HT1080 (cell line): ENCODE results near the gene CD22. TPM values are rescaled to one million over a fixed set of nuclear protein-coding genes. Genes with fewer than 3 reads are reported as not detected.

Experiments
- DNase-seq: peaks from one replicate; pipeline ENCODE4 v3.0.0-alpha.2; 2015; ENCODE audit warnings: low read depth
- total RNA-seq: library from RNA; depleted of rRNA; stranded (reverse); fragments of >200 nt; shearing (Covaris generic); gene quantifications from 2 replicates; pipeline ENCODE4 v1.2.3, GENCODE V29; 2014

CD22 gene
- total RNA-seq, 1 experiment from 2014 or later: 23.2 TPM

DNA sequence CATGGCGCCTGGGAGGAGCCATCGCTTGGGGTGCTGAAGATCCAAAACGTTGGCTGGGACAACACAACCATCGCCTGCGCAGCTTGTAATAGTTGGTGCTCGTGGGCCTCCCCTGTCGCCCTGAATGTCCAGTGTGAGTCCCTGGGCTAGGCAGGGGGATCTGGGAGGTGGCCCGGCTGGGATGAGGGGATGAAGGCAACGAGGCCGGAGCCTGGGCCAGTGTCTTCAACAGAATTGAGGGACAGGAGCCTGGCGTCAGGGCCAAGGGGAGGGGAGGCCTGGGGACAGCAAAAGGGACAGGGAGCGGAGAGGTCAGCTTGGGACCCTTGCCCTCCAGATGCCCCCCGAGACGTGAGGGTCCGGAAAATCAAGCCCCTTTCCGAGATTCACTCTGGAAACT, 12.0 kb downstream of the CD22 start:
- no peak for DNase-seq

DNA sequence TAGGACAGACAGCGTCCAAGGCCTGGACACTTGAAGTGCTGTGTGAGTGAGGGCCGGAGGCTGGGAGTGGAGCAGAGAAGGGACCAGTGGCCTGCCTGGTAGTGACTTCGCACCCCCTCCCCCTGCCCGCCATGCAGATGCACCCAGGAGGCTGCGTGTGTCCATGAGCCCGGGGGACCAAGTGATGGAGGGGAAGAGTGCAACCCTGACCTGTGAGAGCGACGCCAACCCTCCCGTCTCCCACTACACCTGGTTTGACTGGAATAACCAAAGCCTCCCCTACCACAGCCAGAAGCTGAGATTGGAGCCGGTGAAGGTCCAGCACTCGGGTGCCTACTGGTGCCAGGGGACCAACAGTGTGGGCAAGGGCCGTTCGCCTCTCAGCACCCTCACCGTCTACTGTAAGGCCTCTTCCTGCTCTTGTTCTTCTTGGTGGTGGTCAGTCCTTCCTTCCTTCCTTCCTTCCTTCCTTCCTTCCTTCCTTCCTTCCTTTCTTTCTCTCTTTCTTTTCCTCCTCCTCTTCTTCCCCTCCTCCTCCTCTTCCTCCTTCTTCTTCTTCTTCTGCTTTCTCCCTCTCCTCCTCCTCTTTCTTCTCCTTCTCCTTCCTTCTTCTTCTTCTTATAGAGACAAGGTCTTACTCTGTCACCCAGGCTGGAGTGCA, 12.7 kb downstream of the CD22 start:
- no peak for DNase-seq

DNA sequence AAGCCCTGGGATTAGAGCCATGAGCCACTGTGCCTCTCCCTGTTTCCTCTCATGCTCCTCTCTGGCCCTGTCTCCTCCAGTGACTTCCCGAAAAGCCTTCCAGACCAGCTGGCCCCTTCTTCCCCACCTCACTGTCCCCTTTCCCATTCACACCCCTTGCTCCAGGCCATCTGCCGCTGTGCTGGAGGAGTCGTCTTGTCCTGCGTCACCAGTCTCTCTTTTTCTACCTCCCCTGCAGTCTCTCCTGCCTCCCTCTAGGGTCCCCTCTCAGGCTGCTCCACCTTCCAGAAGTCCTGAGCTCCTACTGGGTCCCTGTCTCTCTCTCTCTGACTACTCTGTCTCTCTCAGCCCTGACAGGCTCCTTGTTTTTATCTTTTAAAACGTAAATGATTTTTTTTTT, 13.4 kb downstream of the CD22 start:
- DNase-seq: no peak

DNA sequence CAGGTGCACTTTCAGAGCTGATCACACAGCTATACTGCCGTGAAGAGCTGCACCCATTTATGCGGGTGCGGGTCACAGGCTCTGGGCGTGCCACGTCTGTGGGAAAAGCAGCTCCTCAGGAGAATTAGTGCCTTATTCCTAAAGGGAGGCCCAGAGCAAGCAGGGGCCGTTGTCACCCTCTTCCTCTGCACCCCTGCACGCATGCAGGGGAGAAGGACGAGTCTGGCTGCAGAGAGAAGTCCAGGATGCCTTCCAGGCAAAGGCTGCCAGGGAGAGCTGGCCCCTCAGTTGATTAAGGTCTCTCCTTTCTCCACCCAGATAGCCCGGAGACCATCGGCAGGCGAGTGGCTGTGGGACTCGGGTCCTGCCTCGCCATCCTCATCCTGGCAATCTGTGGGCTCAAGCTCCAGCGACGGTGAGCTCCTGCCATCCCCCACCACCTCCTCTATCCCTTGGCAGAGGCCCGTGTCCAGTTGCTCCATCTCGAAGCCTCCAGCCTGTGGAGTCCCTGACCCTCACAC, 15.6 kb downstream of the CD22 start:
- DNase-seq: no peak

DNA sequence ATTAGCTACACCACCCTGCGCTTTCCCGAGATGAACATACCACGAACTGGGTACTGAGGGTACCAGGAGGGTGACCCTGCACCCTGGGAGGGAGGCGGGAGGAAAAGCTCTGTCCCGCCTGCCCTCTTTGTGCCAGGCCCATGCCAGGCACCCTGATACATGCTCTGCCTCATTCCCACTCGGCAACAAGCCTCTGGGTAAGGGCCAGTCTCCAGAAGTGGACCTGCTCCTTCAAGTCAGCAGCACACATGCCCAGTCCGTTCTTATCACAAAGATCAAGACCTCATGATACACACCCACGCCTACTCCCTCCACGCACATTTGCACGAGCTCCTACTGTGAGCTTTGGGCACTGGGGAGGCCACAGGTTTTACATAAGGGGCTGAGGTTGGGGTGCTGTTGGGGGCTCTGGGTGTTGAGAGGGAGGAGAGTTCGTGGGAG, 16.7 kb downstream of the CD22 start:
- DNase-seq: no peak

DNA sequence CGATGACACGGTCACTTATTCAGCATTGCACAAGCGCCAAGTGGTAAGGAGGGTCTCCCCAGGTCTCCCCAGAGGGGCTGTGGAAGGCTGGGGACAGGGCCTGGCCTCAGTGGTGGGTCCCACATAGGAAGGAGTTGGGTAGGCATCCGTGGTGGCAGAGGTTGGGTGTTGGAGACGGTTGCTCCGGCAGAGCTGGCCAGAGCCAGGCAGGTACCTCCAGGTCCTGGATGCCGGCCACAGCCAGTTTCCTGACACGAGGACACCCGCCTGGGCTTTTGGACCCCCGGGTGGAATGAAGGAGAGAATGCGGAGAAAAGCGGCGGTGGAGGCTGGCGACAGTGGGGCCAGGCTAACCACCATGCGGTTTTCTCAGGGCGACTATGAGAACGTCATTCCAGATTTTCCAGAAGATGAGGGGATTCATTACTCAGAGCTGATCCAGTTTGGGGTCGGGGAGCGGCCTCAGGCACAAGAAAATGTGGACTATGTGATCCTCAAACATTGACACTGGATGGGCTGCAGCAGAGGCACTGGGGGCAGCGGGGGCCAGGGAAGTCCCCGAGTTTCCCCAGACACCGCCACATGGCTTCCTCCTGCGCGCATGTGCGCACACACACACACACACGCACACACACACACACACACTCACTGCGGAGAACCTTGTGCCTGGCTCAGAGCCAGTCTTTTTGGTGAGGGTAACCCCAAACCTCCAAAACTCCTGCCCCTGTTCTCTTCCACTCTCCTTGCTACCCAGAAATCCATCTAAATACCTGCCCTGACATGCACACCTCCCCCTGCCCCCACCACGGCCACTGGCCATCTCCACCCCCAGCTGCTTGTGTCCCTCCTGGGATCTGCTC, 17.4 kb downstream of the CD22 start:
- no peak for DNase-seq

DNA sequence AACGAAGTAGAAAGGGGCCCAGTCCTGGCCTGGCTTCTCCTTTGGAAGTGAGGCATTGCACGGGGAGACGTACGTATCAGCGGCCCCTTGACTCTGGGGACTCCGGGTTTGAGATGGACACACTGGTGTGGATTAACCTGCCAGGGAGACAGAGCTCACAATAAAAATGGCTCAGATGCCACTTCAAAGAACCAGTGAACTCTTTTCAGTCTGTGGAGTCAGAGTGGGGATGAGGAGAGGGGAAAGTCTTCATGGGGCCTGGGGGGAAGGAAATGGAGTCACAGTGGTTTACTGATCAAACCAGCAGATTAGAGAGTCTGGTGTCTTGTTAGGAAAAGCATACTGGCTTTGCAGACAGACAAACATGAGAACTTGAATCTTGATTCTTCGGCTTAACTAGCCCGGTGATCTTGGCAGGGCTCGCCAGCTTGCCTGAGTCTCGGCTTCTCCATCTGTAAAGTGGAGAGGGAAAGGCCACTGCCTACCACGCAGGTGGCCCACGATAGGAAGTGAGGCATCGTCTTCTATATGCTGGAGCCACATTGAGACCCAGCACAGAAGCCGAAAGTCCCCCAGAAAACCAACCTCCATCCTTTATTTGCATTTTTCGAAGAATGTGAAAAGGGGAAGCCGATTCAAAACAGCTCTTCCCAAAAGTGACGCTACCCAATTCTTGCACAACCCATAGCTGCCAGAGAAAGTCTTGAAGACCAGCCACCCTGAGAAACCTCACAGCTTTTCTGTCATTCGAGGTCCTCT, 18.4 kb downstream of the CD22 start, which contains the start of gene FFAR1:
FFAR1 (plus strand) TSS at position 732 of the 759 bp plus-strand sequence. CDS start 3,650 bp downstream, outside the sequence.
- DNase-seq: no peak

DNA sequence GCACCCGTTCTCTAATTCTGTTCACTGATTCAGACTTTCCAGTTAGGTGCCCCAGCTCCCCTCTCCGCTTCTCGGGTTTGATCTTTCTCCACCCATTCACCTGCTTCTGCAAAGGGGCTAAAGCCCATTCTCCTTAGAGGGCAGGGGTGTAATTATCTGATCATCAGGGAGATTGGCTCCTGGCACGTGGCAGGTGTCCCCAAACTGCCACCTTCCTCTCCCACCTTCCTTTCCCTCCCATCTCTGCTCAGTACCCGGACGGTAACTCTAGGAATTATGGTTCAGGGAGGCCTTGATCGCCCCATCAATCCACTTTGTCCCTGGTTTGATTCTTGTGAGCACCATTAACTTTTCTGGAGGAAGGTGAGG, 18.9 kb downstream of the CD22 start:
- DNase-seq: no peak

DNA sequence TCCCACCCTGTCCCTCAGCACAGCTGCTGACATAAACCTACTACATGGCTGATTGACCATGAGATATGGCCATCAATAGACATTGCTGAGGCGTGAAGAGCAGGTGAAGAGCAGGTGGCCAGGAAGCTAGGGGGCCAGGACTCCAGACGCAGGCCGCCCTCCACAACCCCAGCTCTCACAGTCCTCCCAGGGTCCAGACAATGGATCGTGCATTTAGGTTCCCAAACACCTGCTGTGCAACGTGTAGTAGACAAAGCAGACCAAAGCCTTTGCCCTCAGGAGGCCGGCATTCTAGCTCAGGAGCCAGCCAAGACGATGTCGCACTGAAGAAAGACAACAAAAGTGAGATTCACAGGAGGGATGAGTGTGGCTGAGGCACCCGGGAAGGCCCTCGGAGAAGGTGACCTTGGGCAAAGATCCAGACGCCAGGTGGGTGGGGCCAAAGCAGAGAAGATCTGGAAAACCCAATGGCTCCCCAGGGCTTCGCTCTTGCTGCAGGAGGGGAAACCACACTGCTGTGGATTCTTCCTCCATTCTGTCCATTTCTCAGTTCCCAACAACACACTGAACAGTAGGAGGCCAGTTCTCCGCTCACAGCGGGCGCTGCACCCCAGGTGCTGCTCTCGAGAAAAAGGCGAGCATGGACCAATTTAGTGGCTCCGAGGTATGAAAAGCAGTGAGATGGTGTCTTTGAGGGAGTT, 20.1 kb downstream of the CD22 start:
- DNase-seq: no peak

DNA sequence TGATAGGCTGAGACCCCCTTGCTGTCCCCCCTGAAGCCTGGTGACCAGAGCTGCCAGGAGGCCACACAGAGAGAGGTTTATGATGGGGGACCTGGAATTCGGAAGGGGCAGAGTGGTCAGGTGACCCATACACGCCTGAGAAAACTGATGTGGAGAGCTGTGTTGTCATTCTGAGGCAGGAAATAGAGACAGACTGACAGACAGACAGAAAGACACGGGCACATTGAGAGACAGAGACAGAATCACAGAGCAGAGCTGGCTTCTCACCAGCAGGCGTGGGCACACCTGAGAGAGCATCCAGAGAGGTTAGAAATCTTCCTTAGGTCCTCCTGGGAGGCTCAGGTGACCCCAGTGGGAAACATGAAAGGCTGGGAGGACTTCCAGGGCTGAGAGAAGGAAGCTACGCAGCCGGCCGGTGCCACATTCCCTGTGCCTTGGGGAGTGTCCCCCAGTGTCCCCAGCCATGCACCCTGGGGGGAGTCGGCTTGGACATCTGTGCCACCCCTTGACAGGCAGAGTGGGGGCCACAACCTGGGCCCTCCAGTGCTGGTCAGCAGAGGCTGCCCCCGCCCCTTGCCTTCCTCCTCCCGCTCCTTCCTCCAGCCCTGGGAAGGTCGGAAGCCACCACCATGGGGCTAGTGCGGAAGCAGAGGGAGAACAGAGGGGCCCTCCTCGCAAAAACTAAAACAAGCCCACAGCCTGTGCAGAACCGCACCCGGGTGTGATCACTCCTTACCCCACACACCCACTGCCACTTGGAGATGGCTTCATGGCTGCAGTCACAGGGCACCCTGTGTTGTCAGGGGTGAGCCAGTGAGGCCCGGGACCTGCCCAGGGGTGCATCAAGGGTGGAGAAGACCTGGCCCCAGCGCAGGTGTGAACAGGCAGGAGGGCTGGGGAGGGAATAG, 20.9 kb downstream of the CD22 start:
- DNase-seq: no peak

DNA sequence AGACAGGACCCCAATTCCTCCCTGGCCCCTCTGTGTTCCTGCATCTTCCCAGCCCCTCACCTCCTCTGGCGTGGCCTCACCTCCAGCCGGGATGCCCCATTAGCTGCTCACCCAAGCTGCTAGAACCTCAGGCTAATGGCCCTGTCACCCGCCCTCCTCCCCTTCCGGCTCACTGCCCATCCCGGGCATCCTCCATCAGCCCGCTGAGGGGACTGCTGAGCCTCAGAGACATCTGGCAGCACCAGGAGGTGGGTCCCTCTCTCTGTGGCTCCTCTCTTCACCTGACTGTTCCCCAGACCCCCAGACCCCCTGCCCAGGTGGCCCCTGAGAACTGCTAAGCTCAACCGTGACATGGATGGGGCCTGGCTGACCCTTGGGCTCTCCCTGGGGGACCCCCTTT, 21.6 kb downstream of the CD22 start:
- no peak for DNase-seq

DNA sequence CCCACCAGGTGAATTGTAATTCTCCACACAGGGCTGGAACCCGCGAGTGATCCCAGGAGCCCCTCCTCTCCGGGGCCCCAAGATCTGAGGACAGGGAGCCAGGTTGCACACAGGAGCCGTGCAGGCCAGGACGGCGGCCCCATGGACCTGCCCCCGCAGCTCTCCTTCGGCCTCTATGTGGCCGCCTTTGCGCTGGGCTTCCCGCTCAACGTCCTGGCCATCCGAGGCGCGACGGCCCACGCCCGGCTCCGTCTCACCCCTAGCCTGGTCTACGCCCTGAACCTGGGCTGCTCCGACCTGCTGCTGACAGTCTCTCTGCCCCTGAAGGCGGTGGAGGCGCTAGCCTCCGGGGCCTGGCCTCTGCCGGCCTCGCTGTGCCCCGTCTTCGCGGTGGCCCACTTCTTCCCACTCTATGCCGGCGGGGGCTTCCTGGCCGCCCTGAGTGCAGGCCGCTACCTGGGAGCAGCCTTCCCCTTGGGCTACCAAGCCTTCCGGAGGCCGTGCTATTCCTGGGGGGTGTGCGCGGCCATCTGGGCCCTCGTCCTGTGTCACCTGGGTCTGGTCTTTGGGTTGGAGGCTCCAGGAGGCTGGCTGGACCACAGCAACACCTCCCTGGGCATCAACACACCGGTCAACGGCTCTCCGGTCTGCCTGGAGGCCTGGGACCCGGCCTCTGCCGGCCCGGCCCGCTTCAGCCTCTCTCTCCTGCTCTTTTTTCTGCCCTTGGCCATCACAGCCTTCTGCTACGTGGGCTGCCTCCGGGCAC, 22.6 kb downstream of the CD22 start:
- DNase-seq: no peak

DNA sequence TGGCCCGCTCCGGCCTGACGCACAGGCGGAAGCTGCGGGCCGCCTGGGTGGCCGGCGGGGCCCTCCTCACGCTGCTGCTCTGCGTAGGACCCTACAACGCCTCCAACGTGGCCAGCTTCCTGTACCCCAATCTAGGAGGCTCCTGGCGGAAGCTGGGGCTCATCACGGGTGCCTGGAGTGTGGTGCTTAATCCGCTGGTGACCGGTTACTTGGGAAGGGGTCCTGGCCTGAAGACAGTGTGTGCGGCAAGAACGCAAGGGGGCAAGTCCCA, 23.1 kb downstream of the CD22 start:
- DNase-seq: no peak

DNA sequence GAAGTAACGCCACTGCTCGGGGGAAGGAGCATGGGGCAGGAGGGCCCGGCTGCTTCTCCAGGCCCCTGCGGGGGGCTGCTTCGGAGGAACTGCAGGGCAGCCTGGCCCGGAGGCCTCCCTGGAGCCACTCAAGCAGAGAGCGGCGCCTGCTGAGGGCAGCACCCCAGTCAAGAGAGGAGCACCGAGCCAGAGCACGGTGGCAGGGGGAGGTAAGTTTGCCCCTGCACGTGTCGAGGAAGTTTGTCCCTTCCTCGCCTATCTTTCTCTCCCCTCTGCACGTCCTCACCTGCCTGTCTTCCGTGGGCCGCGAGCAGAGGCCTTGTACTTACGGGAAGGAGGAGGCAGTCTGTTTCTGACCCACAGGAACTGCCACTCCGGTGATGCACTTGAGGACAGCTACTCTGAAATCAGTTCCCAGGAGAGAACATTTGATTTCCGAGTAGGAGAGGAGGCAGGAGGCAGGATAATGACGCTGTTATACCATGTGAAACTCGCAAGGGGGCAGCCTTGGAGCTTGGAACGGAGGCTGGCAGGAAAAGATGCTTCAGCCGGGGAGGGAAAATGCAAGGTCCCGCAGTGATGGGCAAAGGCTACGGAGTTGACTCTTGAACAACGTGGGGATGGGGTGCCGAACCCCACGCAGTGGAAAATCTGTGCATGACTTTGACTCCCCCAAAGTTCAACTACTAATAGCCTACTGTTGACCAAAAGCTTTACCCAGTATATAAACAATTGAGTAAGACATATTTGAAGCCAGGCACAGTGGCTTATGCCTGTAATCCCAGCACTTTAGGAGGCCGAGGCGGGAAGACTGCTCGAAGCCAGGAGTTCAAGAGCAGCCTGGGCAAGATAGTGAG, 23.7 kb downstream of the CD22 start:
- peak; percentile 87 for DNase-seq

DNA sequence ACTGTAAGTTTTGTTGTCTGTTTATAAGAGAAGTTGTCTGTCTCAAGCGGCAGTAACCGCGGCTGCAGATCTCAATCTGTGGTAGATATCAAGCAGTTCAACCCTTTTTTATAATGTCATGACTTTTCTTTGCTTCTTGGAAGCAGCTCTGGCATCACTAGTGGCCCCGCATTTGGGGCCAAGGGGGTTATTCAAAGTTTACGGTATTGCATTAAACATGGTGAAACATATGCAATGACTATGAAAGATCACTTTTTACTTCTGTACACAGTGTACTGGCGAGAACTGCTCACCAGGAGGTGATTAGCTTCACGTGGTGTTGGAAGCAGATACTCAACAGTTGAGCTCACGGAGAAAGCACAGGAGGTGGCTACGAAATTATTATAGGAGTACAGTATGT, 24.6 kb downstream of the CD22 start:
- no peak for DNase-seq

DNA sequence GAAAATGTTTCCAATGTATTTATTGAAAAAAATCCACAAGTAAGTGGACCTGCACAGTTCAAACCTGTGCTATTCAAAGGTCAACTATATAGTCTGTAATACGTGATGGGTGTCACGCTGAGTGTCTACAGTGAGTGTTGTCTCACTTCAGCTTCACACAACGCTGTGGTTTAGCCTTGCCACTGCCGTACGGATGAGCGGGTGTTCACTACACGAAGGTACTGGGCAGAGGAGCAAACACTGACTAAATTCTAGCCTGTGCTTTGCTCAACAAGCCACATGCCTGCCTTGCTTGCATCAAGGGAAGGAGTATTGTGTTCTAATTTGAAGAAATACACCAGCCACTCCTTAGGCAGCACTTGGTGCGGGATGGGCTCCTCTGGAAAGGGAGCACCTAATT, 25.9 kb downstream of the CD22 start:
- DNase-seq: no peak

DNA sequence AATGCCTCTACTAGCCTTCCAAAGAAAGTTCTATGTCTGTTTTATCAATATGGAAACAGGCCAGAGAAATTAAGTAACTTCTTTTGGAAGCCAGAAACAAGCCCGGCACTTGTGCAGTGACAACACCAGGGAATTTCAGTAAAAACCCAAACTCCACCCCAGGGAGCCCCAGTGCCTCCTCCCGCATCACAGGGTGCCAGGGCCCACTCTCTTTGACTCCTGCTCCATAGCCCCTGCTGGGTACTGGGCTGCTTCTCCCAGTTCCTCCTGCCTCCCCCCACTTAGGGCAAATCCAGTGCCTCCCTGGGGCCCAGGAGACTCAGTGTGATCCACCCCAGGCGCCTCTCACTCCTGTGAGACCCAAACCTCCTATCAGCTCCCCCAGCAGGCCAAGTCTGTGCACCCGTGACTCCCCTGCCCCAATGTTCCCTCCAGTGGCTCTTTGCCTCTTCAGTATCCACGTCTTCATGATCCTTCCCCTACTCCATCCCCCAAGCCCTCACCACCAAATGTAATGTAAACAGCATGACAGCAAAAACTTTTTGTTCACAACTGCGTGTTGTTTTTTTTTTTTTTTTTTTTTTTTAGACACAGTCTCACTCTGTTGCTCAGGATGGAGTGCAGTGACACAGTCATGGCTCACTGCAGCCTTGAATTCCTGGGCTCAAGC, 26.9 kb downstream of the CD22 start:
- DNase-seq: no peak
